VCaP (cell line): Measurements from ENCODE around the gene FAM117B.

ENCODE experiments used
- H3K27ac ChIP-seq: fragments of 450-650 bp; 2 replicates; pipeline ENCODE4 v1.5.1; 2017
- TF ChIP-seq, protein P1 (sequence below): fragments of 450-650 bp; conservative IDR thresholded peaks from 2 replicates; pipeline ENCODE4 v1.5.1; 2017; ENCODE audit warnings: mild to moderate bottlenecking, moderate library complexity

Gene FAM117B

DNA sequence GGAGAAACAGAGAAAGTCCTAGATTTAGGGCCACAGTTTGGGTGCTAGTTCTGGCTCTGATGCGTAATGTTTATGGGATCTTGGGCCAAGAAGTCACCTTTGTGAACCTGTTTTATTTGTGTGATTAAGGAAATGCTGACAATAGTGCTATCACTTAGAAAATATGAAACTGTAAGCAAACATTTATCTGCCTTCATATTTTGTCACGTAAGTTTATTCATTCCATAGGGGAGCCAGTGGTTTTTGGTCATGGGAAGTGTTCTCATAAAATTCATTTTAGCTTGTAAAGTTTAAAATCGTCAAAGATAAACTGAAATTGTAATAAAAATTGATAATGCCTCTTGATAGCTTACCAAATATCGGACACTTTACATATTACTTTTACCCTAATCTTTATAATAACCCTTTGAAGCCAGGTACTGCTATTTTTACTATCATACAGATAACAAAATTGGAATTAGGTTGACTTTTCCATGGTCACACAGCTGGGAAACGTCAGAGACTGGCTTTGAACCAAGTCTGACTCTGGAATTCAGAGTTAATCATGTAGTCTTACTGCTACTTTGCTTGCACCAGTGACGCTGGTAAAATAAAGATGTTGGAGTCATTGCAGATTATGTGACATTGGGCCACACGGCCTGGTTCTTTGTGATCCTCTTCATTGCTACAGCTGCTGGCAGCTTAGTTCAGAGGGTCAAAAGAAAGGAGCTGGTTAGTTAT is 137.1 kb downstream of the FAM117B start:
- TF ChIP-seq, protein P1, sequence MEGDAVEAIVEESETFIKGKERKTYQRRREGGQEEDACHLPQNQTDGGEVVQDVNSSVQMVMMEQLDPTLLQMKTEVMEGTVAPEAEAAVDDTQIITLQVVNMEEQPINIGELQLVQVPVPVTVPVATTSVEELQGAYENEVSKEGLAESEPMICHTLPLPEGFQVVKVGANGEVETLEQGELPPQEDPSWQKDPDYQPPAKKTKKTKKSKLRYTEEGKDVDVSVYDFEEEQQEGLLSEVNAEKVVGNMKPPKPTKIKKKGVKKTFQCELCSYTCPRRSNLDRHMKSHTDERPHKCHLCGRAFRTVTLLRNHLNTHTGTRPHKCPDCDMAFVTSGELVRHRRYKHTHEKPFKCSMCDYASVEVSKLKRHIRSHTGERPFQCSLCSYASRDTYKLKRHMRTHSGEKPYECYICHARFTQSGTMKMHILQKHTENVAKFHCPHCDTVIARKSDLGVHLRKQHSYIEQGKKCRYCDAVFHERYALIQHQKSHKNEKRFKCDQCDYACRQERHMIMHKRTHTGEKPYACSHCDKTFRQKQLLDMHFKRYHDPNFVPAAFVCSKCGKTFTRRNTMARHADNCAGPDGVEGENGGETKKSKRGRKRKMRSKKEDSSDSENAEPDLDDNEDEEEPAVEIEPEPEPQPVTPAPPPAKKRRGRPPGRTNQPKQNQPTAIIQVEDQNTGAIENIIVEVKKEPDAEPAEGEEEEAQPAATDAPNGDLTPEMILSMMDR, result no peak
- peak overlapping the region; percentile 74 for H3K27ac ChIP-seq

DNA sequence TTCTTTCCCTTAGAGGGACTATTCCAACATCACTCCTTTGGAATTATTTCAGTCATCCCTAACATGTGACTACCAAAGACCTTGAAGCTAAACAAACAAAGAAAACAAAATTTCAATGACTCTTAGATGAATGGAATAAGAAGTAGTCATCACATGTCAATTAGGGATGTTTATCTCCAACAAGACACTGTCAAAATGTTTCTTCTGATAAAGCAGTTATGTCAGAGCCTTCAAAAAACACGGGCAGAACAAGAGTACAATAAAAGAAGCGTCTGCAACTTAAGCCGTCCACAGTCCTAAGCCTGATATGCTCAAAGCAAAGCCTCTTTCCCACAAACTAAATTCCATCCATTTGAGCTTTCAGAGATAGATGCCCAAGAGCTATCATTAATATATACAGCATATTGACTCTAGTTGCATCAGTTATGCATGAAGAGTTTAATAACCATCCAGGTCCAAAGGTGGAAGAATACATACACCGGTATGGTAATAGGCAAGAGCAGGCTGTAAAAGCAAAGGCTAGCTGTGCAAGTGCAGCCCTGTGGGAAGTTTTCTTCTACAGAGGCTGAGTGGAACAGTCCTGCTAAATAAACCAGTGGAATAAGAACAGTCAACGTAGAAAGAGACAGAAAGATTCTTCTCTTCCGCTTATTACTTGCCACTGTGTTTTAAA is 138.7 kb downstream of the FAM117B start:
- TF ChIP-seq, protein P1, result no peak

DNA sequence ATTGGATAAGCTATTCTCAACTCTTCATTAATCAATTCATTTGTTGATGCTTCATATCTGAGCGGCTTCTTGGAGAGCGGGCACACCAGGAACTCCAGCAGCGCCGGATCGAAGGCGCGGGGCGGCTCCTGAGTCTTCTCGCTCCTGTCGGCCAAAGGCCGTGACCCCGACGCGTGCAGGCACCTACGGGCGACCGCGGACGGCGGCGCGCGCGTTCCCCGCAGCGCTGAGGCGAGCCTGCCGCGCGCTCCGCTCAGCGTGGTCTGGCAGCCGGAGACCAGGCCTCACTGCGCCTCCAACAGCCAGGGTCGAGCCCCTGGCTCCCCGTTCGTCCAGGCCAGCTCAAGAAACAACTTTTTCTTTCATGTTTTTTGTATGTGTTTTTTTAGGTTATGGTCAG is 139.3 kb downstream of the FAM117B start:
- TF ChIP-seq, protein P1, result no peak
- peak overlapping the region; percentile 74 for H3K27ac ChIP-seq

More for the DNA sequence above, 138.7 kb downstream of the FAM117B start:
- H3K27ac ChIP-seq, result peak overlapping the region; percentile 74

DNA sequence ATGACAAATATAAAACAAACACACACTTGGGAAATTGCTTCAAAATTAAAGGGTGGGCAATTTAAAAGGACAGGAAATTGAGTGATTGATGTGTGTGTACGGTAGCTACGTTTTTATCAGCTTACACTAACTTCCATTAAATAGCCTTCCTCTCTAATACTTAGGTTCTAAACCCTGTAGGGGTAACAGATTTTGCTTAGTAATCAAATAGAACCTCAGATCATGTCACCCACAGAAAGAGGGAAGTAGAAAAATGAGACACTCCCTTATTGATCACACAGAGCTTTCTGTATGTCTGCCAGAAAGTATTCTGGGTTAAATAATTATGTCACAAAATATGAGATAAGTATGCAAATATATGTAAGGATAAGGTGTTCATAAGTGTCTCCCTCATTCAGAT is 143.4 kb downstream of the FAM117B start:
- TF ChIP-seq, protein P1, result no peak
- no peak overlapping the region for H3K27ac ChIP-seq

DNA sequence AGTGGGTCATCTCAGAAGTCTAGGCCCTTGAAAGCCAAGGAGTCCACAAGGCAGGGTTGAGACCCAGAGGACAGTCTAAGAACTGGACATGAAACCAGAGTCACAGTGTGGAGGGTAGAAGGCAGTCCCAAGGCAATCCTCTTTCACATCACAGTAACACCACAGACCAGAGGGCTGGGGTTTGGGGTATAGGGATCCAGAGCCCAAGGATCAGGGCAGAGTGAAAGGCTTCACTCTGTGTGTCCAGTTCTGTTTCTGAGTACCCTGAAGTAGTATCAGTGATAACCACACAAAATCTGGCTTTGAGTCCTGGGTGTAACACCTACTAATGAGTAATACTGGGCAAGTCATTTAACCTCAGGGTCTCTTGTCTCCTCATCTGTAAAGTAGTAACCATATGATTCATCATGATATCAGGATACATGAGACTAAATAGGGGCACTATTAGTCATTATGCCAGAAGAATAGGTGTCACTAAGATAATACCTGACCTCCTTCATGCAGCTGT is 145.8 kb downstream of the FAM117B start:
- H3K27ac ChIP-seq, result no peak overlapping the region

DNA sequence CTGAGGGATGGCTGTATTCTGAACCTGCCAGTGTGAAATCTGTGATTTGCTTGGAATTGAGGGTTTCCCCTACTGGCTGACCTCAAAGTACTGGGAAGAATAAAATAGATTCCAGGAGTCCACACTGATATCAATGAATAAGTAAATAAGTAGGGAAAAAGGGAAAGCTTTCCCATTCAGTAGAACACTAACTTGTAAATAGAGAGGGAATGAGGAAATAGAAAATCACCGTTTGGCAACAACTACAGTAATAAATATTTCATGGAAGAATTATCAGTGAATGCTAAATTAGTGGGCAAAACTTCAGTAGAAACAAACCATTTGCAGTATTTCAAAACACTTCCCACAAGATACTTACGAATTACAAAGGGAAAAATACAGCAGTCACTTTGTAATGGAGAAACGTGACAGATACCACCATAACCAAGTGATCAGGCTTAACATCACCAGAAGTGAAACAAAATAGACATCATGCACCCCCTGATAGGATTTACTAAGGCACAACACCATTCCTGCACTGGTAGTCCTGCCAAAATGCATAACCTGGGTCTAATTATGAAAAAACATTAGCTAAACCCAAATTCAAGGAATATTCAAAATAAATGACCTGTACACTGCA is 148.3 kb downstream of the FAM117B start:
- TF ChIP-seq, protein P1, result no peak
- H3K27ac ChIP-seq, result no peak overlapping the region

More for the DNA sequence above, 145.8 kb downstream of the FAM117B start:
- TF ChIP-seq, protein P1, result no peak

DNA sequence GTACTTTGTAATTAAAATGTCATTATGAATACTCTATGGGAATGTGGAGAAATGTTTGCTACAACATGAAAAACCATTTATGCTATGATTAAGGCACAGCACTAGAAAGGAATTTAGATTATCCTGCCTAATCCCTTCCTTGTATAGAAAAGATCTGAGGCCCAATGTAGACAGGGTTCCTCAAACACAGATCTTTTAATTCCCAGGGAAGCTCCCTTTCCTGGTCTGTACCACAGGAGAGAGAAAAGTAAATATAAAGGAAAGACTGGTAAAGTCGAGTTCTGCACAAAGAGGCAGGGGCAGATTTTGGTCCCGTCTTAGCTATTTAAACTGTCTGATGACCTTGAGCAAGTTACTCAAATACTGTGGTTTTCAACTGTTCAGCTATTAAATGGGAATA is 152.1 kb downstream of the FAM117B start:
- no peak overlapping the region for H3K27ac ChIP-seq
- TF ChIP-seq, protein P1, result no peak
